NAMALWA (cell line): Measurements from ENCODE around the gene TRPM2.
A peak's percentile ranks its signal among the peaks of the same experiment; 100 is the strongest.

Experiments used
- DNase-seq: peaks from one replicate; pipeline ENCODE4 v3.0.0-alpha.2; 2015; ENCODE audit warnings: low spot score

Gene TRPM2

DNA sequence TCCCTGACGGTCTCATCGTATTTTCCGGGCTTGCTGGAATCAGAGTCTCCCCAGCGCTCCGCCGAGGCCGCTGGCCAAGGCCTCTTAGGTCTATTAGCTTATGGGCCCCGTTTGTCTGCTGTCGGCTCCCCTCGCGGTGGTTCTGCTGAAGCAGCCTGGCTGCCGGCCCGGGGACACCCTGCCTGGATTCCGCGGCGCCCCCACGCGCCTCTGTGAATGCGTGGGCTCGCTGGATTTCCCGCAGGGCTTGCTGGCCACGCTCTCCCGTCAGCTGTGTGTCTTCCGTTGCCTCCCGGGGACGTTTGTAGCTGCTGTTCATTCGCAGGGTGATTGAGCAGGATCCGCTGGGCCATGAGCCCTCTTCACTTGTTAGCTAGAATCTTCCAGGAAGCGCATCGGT, 110.3 kb downstream of the TRPM2 start:
- DNase-seq = no peak

- DNase-seq = no peak
Observed at GRCh38 chr21:44464351-44464750, 110.9 kb downstream of the TRPM2 start.

- no peak for DNase-seq
Observed at GRCh38 chr21:44466351-44466954, 113.0 kb downstream of the TRPM2 start.

- no peak for DNase-seq
Observed at GRCh38 chr21:44466996-44467858, 113.8 kb downstream of the TRPM2 start.

GRCh38 chr21:44467859-44468195, 114.4 kb downstream of the TRPM2 start:
- no peak for DNase-seq

DNA sequence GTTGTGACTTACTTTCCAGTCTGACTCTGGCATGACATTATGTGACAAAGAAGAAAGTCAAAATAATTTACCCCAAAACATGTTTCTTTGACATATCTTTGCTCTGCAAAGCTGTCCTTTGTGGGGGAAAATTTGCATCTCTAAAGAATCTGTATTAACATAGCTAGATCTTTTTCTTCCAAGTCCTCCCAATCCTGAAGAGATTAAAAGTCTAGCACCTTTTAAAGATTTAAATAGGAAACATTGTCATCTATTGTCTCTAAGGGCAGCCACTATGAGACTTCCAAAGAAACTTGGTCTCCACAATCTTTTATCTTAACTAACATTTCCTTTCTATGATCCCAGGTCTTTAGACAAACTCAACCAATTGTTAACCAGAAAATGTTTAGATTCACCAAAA, 117.9 kb downstream of the TRPM2 start:
- no peak for DNase-seq

DNA sequence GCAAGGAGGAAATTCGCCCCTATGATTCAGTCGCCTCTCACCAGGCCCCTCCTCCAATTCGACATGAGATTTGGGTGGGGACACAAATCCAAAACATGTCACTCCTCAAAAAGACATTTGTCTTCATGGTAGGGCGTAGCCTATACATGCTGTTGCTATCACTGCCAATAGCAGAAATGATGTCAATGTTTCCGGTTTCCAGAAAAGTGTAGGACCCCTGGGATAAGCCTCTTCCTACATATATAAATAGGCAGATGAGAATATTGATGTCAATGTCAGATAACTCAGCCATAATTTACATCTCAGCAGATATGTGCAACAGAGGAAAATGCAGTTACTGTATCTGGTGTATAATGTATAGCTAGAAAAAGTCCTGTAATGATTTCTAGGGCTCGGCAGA, 118.6 kb downstream of the TRPM2 start:
- no peak for DNase-seq

- no peak for DNase-seq
Observed at GRCh38 chr21:44473915-44474555, 120.6 kb downstream of the TRPM2 start.

- DNase-seq = no peak
Observed at GRCh38 chr21:44475266-44475845, 121.9 kb downstream of the TRPM2 start.

- no peak for DNase-seq
Observed at GRCh38 chr21:44477131-44477530, 123.7 kb downstream of the TRPM2 start.

DNA sequence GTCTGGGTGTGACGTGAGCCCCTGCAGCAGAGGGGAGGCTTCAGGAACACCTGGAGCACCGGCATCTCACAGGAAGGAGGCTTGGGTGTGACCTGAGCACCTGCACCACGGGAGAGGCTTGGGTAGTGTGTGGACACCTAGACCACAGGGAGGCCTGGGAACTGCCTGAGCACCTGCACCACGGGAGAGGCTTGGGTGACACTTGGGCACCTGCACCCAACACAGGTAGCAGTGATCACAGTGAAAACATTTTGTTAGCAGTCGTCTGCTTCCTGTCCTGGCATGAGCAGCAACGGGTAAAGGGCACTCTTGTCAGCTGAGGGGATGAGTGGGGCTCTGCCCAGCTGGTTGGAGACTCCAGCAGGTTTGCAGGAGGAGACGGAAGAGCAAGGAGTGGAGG, 124.3 kb downstream of the TRPM2 start:
- no peak for DNase-seq

DNA sequence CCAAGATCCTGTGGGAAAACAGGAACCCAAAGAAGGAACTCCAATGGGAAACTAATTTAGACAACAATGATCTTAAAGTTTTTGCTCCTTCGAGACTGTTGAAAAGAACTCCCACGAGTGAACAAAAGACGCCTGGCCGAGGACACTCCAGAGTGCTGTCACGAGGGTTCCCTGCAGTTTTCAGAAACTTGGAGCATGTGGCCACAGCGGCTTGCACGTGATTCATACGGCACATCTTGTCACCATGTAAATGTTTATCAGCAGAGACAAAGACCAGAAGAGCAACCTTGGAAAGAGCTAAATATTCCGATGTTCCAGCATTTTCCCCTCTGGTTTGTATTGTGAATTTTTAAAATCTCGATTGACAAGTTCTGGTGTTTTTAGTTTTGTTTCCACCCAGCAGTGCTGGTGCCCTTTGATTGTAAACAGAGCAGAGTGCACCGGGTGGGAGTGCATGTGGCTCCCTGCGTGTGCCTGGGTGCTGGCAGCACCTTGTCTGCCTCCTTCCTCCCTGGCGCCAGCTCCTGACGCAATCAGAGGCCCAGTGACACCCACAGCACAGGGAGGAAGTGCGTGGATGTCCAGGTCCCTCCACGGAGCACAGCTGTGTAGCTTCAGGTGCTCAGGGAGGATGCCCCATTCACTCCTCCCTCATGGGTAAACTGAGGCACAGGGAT, 124.8 kb downstream of the TRPM2 start:
- DNase-seq = no peak

DNA sequence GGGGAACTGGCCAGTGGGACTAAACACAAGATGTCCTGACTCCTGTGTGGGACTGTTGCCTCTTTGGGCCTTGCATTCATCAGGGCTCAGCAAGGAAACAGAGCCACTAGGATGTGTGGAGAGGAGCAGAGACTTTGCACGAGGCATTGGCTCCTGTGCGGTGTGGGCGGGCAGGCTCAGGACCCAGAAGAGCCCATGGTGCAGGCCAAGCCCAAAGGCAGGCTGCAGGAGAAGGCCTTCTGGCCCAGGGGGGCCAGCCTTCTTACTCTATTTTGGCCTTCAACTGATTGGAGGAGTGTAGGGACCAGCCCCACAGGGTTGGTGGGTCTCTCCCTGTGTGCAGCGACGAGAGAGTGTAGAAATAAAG, 125.4 kb downstream of the TRPM2 start:
- no peak for DNase-seq

DNA sequence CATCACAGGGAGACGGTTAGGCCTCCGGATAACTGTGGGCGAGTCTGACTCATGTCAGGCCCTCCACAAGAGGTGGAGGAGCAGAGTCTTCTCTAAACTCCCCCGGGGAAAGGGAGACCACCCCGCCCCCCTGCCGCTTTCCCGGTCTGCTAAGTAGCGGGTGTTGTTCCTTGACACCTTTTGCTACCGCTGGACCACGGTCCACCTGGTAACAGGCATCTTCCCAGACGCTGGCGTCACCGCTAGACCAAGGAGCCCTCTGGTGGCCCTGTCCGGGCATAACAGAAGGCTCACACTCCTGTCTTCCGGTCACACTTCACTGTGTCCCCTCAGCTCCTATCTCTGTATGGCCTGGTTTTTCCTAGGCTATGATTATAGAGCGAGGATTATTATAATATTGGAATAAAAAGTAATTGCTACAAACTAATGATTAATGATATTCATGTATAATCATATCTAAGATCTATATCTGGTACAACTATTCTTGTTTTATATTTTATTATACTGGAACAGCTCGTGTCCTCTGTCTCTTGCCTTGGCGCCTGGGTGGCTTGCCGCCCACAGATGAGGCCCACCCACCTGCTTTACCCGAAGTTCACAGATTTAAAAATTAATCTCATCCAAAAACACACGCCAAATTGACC, 126.3 kb downstream of the TRPM2 start:
- DNase-seq = peak; percentile 46

GRCh38 chr21:44480200-44481053, 127.0 kb downstream of the TRPM2 start:
- no peak for DNase-seq

GRCh38 chr21:44482581-44483287, 129.3 kb downstream of the TRPM2 start:
- peak; percentile 10 for DNase-seq

GRCh38 chr21:44483288-44484237, 130.1 kb downstream of the TRPM2 start:
- no peak for DNase-seq

GRCh38 chr21:44484498-44485253, 131.3 kb downstream of the TRPM2 start:
- no peak for DNase-seq
